ENCODE measurements around the gene CHST15.

Gene CHST15

GRCh38 chr10:124063750-124064603 is 29.4 kb downstream of the CHST15 start:
- TF ChIP-seq CTCF (IDR thresholded peaks at IDR 0.05): no peak

- no peak for TF ChIP-seq CTCF (IDR thresholded peaks at IDR 0.05)
These were observed 31.0 kb downstream of the CHST15 start for GRCh38 chr10:124062390-124062789.

- no peak for TF ChIP-seq CTCF (IDR thresholded peaks at IDR 0.05)
These were observed 32.4 kb downstream of the CHST15 start for GRCh38 chr10:124061030-124061429.

- TF ChIP-seq CTCF (IDR thresholded peaks at IDR 0.05): no peak
These were observed 33.2 kb downstream of the CHST15 start for GRCh38 chr10:124060148-124060720.

GRCh38 chr10:124059551-124059950 is 33.8 kb downstream of the CHST15 start:
- no peak for TF ChIP-seq CTCF (IDR thresholded peaks at IDR 0.05)

GRCh38 chr10:124058346-124059003 is 34.9 kb downstream of the CHST15 start:
- no peak for TF ChIP-seq CTCF (IDR thresholded peaks at IDR 0.05)

GRCh38 chr10:124057601-124058000 is 35.8 kb downstream of the CHST15 start:
- TF ChIP-seq CTCF (IDR thresholded peaks at IDR 0.05): no peak
